ENCODE results near the gene ZNF738.
A peak's percentile ranks its signal among the peaks of the same experiment; 100 is the strongest.
"Not testable (repeated sequence)": the region's sequence is repeated elsewhere in the genome, so short reads cannot be mapped to it uniquely, and the experiment has no call there.

The ZNF738 gene

GRCh38 chr19:21358768-21359451, at the start of gene ZNF738:
TSS of gene ZNF738 (plus strand) at chr19:21359000. CDS start at chr19:21359141, 141 bp downstream.
- DNase-seq = peak; percentile 91

GRCh38 chr19:21312807-21313206, 46.0 kb upstream of the ZNF738 start:
- DNase-seq = not testable (repeated sequence)

GRCh38 chr19:21314676-21315075, 44.1 kb upstream of the ZNF738 start:
- DNase-seq = no peak

GRCh38 chr19:21317821-21318220, 41.0 kb upstream of the ZNF738 start:
- no peak for DNase-seq

- no peak for DNase-seq
Observed at GRCh38 chr19:21321134-21321533, 37.7 kb upstream of the ZNF738 start.

- DNase-seq = no peak
Observed at GRCh38 chr19:21321996-21322395, 36.8 kb upstream of the ZNF738 start.

GRCh38 chr19:21322528-21322927, 36.3 kb upstream of the ZNF738 start:
- no peak for DNase-seq

GRCh38 chr19:21323000-21323399, 35.8 kb upstream of the ZNF738 start:
- DNase-seq = no peak

- DNase-seq = no peak
Observed at GRCh38 chr19:21326169-21326568, 32.6 kb upstream of the ZNF738 start.

- peak; percentile 65 for DNase-seq
Observed at GRCh38 chr19:21328406-21328805, 30.4 kb upstream of the ZNF738 start.

GRCh38 chr19:21328885-21329605, 29.8 kb upstream of the ZNF738 start, which contains the start of gene ZNF708:
TSS of gene ZNF708 (minus strand) at chr19:21329410. CDS start at chr19:21329212, 198 bp downstream.
- peak; percentile 83 for DNase-seq

GRCh38 chr19:21335721-21336120, 23.1 kb upstream of the ZNF738 start:
- no peak for DNase-seq

- DNase-seq = not testable (repeated sequence)
Observed at GRCh38 chr19:21344841-21345240, 14.0 kb upstream of the ZNF738 start.

- no peak for DNase-seq
Observed at GRCh38 chr19:21352830-21353229, 6.0 kb upstream of the ZNF738 start.

GRCh38 chr19:21362291-21362690, 3.5 kb downstream of the ZNF738 start:
- no peak for DNase-seq

GRCh38 chr19:21383980-21384582, 25.3 kb downstream of the ZNF738 start:
- DNase-seq = no peak

GRCh38 chr19:21396121-21396520, 37.3 kb downstream of the ZNF738 start:
- DNase-seq = no peak

GRCh38 chr19:21396893-21397572, 38.2 kb downstream of the ZNF738 start, which contains the start of gene ZNF493:
TSS of gene ZNF493 (plus strand) at chr19:21397133. CDS start at chr19:21397238, 105 bp downstream.
- DNase-seq = peak; percentile 94

- DNase-seq = no peak
Observed at GRCh38 chr19:21398851-21399250, 40.1 kb downstream of the ZNF738 start.

- DNase-seq = no peak
Observed at GRCh38 chr19:21402303-21402985, 43.6 kb downstream of the ZNF738 start.

GRCh38 chr19:21410166-21410565, 51.4 kb downstream of the ZNF738 start:
- no peak for DNase-seq

- no peak for DNase-seq
Observed at GRCh38 chr19:21422244-21422643, 63.4 kb downstream of the ZNF738 start.

All from NCI-H1092 treated with DMSO at 0.1 percent for 48 hours (cell line).